Measurements from ENCODE around the gene GALNT1. TPM values are rescaled to one million over a fixed set of nuclear protein-coding genes. Genes with fewer than 3 reads are reported as not detected.

GALNT1 gene
- polyA plus RNA-seq, 2 of the 4 experiments (the other 2 are of a cell fraction), result 97.4 to 113 TPM

DNA sequence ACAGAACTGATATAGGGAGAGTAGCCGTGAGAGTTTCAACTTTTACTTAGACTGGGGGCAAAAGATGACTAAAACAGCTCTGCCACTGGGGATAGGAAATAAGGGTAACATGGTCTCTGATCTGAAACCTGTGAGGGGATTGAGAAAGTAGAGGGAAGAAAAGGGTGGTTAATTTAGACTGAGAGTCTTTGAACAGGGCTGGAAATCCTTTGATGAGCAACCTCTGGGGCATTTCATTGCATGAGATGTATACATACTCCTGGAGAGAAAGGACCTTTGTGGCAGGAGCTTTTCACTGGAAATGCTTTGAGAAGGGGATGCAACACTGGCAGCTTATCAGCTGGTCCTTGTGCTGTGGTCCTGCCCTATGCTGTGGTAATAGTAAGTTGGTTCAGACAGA, 9.4 kb downstream of the GALNT1 start:
- FAIRE-seq (no peak), ATAC-seq (no peak), DNase-seq (ENCODE audit: low read depth in 1 of 2, low spot score in 1 of 2) (no peak)
- WGBS (ENCODE audit: missing lambda C conversion rate), result 91% methylated on average over 1 of the region's 1 CpG
- Histone ChIP-seq H3K27ac (no peak overlapping the region), H3K4me2 (no peak overlapping the region), H3K9me3 (peaks cover 25% of the 10 kb centered on the region), H3K4me1 (peaks cover 12% of the 10 kb centered on the region; the same call in 2 of the 3 replicates), H3K4me3 (no peak overlapping the region)
- POLR2A ChIA-PET, result no interaction called here
- TF ChIP-seq ZNF302 (CRISPR knock-in tag; IDR thresholded peaks at IDR 0.05) (no peak), HDAC2 (IDR thresholded peaks at IDR 0.05) (no peak), KDM5A (IDR thresholded peaks at IDR 0.05) (no peak)
- CTCF ChIA-PET, result no interaction called here

- Histone ChIP-seq H3K27ac (no peak overlapping the region), H3K4me1 (peaks cover 12% of the 10 kb centered on the region; the same call in 2 of the 3 replicates), H3K9me3 (peaks cover 25% of the 10 kb centered on the region), H3K4me2 (no peak overlapping the region), H3K4me3 (no peak overlapping the region)
- CTCF ChIA-PET, result interaction anchor here (0.7 kb wide), 1 partner anchor 10 kb away, joined by 3 read pairs; no protein-coding TSS in a partner anchor
- no peak for DNase-seq (ENCODE audit: low read depth in 1 of 2, low spot score in 1 of 2)
- no peak for FAIRE-seq
- ATAC-seq, result no peak
- TF ChIP-seq, protein P1, sequence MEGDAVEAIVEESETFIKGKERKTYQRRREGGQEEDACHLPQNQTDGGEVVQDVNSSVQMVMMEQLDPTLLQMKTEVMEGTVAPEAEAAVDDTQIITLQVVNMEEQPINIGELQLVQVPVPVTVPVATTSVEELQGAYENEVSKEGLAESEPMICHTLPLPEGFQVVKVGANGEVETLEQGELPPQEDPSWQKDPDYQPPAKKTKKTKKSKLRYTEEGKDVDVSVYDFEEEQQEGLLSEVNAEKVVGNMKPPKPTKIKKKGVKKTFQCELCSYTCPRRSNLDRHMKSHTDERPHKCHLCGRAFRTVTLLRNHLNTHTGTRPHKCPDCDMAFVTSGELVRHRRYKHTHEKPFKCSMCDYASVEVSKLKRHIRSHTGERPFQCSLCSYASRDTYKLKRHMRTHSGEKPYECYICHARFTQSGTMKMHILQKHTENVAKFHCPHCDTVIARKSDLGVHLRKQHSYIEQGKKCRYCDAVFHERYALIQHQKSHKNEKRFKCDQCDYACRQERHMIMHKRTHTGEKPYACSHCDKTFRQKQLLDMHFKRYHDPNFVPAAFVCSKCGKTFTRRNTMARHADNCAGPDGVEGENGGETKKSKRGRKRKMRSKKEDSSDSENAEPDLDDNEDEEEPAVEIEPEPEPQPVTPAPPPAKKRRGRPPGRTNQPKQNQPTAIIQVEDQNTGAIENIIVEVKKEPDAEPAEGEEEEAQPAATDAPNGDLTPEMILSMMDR (IDR thresholded peaks at IDR 0.05), result no peak
- no peak for TF ChIP-seq CBX8 (IDR thresholded peaks at IDR 0.05)
- TF ChIP-seq, protein P2, sequence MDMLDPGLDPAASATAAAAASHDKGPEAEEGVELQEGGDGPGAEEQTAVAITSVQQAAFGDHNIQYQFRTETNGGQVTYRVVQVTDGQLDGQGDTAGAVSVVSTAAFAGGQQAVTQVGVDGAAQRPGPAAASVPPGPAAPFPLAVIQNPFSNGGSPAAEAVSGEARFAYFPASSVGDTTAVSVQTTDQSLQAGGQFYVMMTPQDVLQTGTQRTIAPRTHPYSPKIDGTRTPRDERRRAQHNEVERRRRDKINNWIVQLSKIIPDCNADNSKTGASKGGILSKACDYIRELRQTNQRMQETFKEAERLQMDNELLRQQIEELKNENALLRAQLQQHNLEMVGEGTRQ (IDR thresholded peaks at IDR 0.05), result no peak
- POLR2A ChIA-PET, result no interaction called here
Measured at GRCh38 chr18:35592298-35592697, 10.8 kb downstream of the GALNT1 start.

- H3K4me3 ChIP-seq, result no peak overlapping the region
- FAIRE-seq (no peak), DNase-seq (ENCODE audit: low read depth in 1 of 2, low spot score in 1 of 2) (no peak), ATAC-seq (no peak)
- 91% methylated on average over 4 of the region's 4 CpGs for WGBS (ENCODE audit: missing lambda C conversion rate)
- H3K9me3 ChIP-seq, result peaks cover 10% of the 10 kb centered on the region
- no peak overlapping the region for H3K27ac ChIP-seq
- ChIA-PET CTCF (no interaction called here), POLR2A (no interaction called here)
- H3K4me1 ChIP-seq, result peaks cover 12% of the 10 kb centered on the region; the same call in 2 of the 3 replicates
- H3K4me2 ChIP-seq, result no peak overlapping the region
- TF ChIP-seq RFX5 (IDR thresholded peaks at IDR 0.05) (no peak), ZC3H11A (IDR thresholded peaks at IDR 0.05) (no peak), RNF2 (IDR thresholded peaks at IDR 0.05; ENCODE audit: borderline replicate concordance, low read depth) (no peak)
Measured at GRCh38 chr18:35593859-35594258, 12.3 kb downstream of the GALNT1 start.

DNA sequence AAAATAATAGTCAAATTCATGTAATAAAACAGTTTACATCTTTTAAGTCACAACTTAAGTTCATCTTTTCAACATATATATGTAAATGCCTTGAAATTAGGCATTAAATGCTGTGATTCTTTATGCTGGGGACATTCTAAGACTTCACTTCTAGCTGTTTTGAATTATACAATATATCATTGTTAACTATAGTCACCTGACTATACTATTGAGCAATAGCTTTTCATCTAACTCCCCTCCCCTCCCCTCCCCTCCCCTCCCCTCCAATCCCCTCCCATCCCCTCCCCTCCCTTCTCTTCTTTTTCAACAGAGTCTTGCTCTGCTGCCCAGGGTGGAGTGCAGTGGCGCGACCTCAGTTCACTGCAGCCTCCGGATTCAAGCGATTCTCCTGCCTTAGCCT, 16.2 kb downstream of the GALNT1 start:
- H3K4me1 ChIP-seq, result peaks cover 5% of the 10 kb centered on the region; the same call in 2 of the 3 replicates
- no peak for FAIRE-seq
- DNase-seq (ENCODE audit: low read depth in 1 of 2, low spot score in 1 of 2), result no peak
- ChIA-PET POLR2A (no interaction called here), CTCF (no interaction called here)
- H3K4me3 ChIP-seq, result no peak overlapping the region
- no peak for ATAC-seq
- peaks cover 8% of the 10 kb centered on the region; the same call in 2 of the 3 replicates for H3K9me3 ChIP-seq
- H3K27ac ChIP-seq, result no peak overlapping the region
- H3K4me2 ChIP-seq, result no peak overlapping the region
- 95% methylated on average over 4 of the region's 4 CpGs for WGBS (ENCODE audit: missing lambda C conversion rate)
- TF ChIP-seq CBX8 (IDR thresholded peaks at IDR 0.05), result no peak
- TF ChIP-seq EHF (CRISPR knock-in tag; IDR thresholded peaks at IDR 0.05), result no peak
- no peak for TF ChIP-seq RARB (CRISPR knock-in tag; IDR thresholded peaks at IDR 0.05)
- no peak for TF ChIP-seq TP53 (CRISPR knock-in tag; IDR thresholded peaks at IDR 0.05)
- TF ChIP-seq TFCP2L1 (CRISPR knock-in tag; IDR thresholded peaks at IDR 0.05), result no peak
- no peak for TF ChIP-seq ELK1 (IDR thresholded peaks at IDR 0.05; ENCODE audit: low read depth, low read length)
- no peak for TF ChIP-seq MAFK (IDR thresholded peaks at IDR 0.05; ENCODE audit: partially characterized antibody)
- TF ChIP-seq FOSL2 (IDR thresholded peaks at IDR 0.05), result no peak
- no peak for TF ChIP-seq FOSL2 (CRISPR knock-in tag; IDR thresholded peaks at IDR 0.05)
- TF ChIP-seq CBX2 (IDR thresholded peaks at IDR 0.05; ENCODE audit: borderline replicate concordance, low read depth), result no peak
- no peak for TF ChIP-seq CHD4 (IDR thresholded peaks at IDR 0.05; ENCODE audit: borderline replicate concordance)
- no peak for TF ChIP-seq ESRRA (IDR thresholded peaks at IDR 0.05; ENCODE audit: borderline replicate concordance, low read length)
- TF ChIP-seq HDAC2 (IDR thresholded peaks at IDR 0.05), result no peak
- no peak for TF ChIP-seq REST (IDR thresholded peaks at IDR 0.05)
- TF ChIP-seq POLR2A (IDR thresholded peaks at IDR 0.05; ENCODE audit: low read length), result no peak
- no peak for TF ChIP-seq HEYL (CRISPR knock-in tag; IDR thresholded peaks at IDR 0.05)
- TF ChIP-seq, protein P2 (IDR thresholded peaks at IDR 0.05), result no peak
- TF ChIP-seq SMC3 (IDR thresholded peaks at IDR 0.05), result no peak
- TF ChIP-seq FOSB (CRISPR knock-in tag; IDR thresholded peaks at IDR 0.05), result no peak
